Stimulated activated CD4-positive, alpha-beta T cell treated with anti-CD3 and anti-CD28 coated beads, Interleukin-12 subunit alpha, Interleukin-12 subunit beta, amount 100 ng/mL, for 48 hours (primary cell): ENCODE results near the gene KHK.
"Not testable (repeated sequence)": the region's sequence is repeated elsewhere in the genome, so short reads cannot be mapped to it uniquely, and the experiment has no call there.

ENCODE experiments used
- DNase-seq, 3 donors: peaks; one replicate each; pipeline ENCODE4 v3.0.0-alpha.2; 2020; ENCODE audit warnings: low read depth in 2 of 3, low spot score in 1 of 3

Gene KHK

DNA sequence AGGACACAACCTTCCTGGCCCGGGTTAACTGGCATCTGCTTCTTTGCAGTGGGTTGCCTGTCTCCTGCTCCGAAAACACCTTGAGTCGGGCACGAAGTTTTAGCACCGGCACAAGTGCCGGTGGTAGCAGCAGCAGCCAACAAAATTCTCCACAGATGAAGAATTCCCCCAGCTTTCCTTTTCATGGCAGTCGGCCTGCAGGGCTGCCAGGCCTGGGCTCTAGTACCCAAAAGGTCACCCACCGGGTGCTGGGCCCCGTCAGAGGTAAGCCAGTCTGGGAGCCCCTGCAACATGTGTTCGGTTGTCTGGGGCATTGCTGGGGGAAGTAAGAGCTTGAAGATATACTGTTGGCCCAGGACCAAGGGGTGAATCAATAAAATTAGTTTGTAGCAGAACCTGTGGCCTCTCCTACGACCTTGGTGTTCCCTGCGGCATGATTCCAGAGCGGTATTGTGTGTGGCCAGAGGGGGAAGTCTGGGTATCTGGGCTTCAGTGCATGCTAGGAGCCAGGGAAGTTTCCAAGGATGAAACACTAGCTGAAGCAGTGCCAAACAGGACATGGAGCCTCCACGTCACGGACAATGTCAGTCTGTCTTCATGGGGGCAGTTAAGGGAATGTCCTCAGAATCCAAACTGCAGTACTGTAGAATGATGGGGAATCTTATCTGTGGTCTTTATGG is 27.3 kb upstream of the KHK start:
- DNase-seq: no peak

DNA sequence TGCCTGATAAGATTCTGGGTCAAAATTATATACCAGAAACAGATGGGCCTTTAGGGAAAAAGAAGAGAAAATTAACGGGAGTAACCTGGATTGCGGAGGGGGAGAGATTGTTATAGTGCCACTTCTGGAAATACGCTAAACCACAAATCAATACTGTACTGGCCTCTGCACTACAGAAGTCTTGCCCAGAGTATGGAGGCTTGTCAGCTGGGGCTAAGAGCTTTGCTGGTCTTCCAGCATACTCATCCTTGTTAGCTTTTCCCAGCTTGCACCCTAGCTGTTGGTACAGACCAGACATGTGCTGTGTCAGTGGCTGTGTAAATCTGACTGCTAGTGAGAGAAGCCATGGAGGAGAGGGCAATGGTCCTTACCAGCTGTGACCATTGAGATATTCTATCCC is 26.2 kb upstream of the KHK start:
- DNase-seq: no peak

DNA sequence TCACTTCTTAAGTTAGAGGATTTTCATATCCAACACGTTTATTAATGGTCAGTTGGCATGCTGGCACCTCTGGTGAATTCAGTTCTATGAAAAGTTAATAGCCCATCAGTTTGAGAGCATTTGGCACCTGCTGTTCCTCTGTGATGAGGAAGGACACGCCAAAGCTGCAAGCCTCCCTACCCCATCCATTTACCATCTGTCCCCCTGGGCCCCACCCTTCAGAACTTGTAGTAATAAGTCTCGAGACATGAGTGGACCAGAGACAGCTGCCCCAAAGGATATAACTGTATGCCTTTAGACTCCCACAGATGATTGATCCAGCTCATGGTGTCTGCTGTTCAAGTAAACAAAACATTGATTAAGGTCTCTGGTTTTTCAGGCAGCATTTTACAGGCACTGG is 21.4 kb upstream of the KHK start:
- no peak for DNase-seq

DNA sequence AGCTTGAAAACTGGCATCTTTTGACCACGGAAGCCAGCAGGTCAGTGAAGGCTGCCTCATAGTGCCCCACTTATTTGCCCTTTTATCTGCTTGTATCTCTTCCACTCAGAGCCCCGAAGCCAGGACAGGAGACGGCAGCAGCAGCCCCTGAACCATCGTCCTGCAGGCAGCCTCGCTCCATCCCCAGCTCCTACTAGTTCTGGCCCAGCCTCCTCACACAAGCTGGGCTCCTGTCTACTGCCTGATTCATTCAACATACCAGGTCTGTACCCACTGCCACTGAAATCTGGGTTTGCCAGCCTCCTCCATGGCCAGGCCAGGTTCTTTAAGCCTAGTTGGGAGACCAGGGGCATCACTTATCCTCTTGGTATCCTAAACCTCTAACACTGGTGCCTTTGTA is 19.2 kb upstream of the KHK start:
- DNase-seq: no peak

DNA sequence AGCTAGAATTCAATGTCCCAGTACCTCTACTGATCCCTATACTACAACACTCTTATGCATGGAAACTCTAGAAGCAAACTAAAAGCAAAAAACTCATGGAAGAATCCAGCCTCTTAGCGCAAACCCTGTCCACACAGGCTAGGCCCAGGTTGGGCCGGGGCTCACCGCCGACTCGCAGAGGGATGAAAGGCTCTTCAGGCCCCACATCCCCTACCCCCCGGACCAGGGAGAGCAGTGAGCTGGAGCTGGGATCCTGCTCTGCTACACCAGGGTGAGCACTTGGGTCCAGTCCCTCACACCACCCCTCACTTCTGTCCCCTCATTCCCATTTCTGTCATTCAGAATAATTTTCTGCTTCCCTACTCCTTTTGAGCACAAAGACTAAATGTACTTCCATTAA is 17.1 kb upstream of the KHK start:
- no peak for DNase-seq

DNA sequence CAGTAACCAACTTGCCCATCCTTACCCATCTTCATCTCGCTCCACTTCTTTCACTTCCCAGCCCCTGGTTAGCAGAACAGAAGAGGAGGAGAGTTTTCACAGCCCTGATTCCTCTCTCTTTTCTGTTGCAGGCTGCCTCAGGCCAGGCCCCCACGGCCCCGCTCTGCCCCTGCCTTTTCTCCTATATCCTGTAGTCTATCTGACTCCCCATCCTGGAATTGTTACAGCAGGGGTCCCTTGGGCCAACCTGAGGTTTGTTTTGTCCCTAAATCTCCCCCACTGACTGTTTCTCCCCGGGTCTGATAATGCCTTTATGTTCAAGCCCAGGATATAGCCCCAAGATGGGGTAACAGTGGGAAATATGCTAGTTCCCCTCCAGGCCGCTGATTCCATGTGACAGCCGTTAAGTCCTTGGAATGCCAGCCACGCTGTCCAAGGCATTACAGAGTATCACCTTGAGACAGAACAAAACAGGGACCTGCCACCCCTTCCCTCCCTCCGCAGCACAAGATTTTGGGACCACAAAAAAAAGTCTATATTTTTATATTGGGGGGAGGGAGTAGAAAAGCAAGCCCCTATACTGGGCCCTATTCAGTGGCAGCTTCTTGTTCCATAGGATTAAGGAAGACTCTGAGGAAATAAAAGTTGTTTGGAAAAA is 16.5 kb upstream of the KHK start:
- no peak for DNase-seq

DNA sequence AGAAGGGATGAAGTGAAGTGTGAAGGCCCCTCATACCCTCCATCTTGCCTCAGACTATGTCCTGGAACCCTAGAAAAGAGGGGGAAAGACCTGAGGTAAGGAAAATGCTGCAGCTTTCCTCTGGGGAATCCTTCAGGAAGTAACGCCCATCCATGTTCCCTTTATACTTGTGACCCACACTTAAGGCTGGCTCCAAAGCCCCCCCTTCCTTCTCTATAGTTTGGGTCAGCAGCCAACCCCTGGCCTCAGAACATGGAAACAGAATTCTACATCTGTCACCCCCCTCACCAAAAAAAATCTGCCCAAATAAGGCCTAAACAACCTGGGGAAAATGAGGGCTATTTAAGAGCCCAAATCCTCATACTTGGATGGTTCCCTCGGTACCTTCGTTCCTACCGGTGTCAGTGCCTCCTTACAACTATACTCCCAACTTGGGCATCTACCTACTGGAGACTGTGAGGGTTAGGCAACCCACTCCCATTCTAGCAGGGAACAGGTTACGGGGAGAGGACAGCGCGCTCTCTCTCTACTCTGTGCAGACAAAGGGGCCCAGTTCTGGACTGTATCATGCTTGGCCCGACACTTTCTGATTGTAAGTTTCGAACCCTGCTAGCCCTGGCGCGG is 15.8 kb upstream of the KHK start:
- no peak for DNase-seq

DNA sequence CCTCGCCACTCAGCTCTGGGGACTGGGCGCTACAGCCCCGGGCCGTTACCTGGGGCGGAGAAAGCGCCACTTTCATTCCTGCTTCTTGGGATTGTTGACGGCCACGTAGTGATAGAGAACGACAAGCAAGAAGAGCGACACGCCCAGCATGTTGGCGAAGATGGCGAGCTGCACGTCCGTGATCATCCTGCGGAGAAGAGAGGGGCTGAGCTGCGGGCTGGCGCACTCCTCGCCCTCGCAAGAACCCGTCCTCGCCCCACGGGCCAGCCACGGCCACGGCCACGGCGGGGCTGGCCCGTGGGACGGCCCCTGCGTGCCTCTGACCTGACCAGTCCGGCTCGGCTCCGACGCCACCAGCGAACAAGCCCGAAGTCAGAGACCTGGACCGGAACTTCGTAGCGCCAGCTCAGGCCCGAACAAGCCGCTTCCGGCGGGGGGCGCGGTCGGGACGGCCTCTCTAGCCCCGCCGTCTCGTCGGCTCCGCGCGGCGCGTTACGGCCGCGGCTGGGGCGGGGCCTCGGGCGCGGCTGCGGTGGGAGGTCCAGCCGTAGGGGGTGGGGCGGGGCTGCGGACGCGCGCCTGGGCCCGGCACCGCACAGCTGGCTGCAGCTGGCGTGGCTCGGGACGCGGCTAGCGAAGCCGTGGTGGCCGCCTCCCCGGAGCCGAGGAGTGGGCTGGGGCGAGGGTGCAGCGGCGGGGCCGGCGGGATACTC is 15.1 kb upstream of the KHK start, which contains the start of gene OST4:
Gene OST4 (minus strand): TSS at position 378 of the 713 bp plus-strand sequence.
- peak; percentile 78 to 85 (median 82) for DNase-seq

DNA sequence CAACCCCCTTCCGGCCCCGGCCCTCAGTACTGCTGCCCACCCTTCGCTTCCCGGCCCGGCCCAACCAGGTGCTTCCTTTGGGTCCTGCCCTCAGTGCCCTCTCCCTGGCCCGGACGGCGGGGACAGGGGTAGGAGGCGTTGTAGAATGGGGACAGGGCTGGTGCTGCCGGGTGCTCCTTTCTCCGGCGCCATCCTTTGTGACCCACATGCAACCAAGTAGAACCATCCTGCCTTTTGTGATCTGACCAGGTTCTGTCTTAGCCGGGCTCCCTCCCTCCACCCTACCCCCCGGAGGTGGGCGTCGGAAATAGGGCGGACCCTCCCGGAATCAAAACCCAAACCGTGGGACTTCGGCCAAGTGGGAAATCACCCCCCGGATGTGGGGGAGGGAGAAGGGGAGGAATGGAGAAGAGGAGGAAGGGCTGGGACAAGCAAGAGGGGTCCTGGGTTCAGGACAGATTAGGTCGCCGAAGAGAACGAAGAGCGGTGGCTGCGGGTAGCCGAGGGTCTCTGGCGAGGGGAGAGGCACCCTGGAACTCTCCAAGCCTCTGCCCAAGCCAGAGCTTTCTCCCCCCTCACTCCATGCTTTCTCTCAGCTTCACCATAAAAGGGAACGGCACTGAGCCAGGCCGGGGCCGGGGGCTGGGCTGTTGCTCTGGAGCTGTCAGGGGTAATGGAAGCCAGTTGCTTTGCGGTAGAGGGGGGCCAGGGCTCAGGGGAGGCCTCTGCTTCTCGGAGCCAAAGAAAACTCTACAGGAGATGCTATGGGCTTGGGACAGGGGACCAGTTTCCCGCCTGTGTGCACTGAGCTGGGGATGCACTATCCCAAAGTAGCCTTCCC is 14.4 kb upstream of the KHK start:
- peak in 2 of 3 donors; percentile 41 to 49 for DNase-seq

DNA sequence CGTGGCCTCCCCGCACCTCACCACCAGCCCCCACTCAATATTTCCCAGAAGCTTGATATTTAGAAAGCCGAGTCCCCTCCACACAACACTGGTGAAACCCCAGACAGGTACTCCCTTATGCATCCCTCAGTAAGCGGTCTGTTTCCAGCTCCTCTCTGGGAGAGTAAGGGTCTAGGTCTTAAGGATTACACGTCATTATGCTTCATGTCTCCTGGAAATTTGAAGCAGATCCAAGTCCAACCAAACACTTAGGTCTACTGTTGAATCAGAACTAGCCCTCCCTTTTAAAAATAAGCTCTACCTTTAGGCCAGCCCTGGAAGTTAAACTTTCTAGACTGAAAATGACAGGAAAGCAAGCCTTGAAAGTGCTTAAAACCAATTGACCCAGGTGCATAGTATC is 13.7 kb upstream of the KHK start:
- no peak for DNase-seq

DNA sequence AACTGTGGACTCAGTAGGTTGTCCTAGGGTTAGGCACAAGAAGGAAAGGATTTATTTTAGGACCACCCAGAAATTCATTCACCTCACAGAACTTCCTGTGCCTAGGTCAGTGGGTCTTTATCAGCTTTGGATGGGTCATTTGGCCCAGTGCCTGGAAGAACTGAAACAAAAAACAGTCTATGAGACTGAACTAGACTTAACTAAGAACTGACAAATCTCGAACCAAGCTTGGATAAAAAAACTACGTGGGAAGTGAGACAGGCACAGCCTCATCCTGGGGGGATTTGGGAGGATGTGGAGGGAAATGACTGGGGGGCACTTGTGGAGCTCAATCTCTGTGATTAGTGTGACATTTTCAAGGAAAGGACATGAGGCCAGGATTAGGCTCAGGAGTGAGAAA is 12.8 kb upstream of the KHK start:
- no peak for DNase-seq

DNA sequence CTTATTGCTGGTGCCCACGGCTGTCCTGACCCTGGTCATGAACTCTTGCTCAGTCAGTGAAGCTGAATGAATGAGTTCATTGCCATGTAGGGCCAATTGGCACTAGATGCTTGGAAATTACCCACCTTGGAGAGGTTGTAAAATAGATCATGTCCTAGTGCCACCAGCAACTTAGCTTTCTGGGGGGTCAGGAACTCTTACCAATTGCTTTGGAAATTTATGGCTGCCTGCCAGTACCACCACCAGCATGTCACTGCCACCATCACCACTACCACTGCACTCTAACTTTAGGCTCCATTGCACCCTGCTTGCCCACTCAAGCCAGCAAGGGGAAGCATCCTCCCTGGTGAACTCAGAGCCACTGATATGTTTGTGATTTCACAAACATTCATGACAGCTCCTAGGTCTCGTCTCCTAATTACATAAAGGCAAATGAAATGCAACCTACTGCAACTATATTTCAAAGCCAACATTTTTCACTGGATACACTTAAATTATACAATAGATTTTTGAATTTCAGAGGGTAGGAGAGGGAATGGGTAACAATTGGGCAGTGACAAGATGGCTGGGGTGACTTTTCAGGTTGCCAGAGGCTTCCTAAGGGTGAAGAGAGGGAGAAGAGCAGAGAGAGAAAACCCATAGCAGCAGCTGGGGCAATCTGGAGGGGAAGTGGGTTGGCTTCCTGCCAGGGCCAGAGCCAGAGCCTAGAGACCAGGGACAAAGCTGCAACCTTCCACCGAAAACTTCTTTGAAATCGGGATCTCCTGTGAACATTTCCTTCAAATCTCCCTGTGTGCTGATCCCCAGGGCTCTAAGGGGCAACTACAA is 11.6 kb upstream of the KHK start:
- DNase-seq: peak in 1 of 3 donors; percentile 26

DNA sequence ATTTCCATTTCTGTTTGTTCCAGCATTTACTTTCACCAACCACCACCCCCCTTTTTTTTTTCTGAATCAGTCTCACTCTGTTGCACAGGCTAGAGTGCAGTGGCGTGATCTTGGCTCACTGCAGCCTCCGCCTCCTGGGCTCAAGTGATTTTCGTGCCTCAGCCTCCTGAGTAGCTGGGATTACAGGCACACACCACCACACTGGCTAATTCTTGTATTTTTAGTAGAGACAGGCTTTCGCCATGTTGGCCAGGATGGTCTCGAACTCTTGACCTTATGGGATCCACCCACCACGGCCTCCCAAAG is 11.1 kb upstream of the KHK start:
- DNase-seq: not testable (repeated sequence)

DNA sequence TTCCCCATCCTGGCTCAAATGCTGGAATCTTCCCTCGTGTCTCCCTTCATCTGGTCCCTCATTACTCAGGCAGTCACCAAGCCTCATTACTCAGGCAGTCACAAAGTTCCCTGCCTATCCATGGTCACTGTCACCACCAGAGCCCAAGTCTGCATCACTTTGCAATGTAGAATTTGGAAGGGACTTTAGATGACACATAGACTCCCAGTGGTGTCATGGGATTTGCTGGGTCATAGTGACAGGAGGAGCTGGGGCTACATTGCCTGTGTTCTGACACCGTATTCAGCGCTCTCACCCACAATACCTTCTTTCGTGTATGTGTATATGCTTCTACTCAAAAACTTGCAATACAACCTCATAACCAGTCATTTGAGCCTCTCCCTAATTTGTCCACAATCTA is 10.2 kb upstream of the KHK start:
- DNase-seq: no peak

DNA sequence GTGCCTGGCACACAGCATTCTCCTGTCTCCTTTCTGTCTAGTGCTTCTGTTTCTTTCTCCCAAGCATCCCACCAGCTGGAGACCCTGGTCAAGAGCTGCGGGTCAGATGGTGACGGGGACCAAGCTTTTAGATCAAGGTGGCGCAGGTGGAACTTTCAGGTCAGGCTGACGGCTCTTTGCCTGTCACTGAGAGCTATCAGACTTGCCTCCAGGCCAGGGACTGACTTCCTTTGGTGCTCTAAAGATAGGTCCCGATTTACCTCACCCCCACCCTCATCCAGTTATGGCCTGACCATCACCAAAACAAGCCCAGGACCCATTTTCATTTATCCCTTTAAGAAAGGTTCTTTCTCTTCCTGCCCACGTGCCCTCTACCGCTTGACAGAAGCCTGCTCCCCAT is 9.3 kb upstream of the KHK start:
- DNase-seq: no peak

DNA sequence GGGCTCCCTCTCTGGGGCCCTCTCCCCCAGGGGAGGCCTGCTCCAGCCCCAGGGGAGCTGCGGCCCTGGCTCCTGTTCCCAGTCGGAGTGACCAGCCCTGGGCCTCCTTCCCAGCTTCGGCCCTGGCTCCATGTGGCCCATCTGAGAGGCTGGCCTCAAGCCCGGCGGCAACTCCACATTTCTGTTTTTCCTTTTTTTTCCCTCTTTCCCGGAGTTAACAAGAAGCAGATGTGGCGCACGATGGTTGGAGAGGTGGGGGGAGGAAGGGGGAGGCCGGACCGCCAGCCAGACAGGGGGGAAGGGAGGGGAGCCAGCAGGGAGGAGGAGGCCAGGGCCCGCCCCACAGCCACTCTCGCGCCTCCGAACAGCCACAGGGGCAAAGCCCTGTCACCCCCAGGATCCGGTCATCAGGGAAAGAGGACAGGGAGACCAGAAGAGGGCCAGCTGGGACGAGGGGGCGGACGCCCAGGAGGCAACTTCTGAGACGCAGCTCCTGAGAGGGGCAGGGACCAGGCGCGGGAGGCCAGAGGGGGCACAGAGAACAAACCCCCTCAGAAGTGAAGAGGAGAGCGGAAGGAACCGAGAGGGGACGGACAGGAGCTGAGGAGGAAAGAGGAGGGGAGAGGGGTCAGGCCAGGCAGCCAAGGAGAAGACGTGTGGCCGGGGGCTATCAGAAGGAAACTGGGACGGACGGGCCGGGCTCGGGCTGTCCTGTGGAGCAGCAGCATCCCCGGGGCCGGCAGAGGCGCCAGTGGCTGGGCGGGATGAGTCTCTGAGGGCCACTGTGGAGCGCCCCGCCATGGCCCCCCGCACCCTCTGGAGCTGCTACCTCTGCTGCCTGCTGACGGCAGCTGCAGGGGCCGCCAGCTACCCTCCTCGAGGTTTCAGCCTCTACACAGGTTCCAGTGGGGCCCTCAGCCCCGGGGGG is 8.0 kb upstream of the KHK start, which contains the start of gene EMILIN1:
Gene EMILIN1 (plus strand): TSS at position 349 of the 928 bp plus-strand sequence. CDS start 451 bp downstream, at position 800.
- DNase-seq: no peak

DNA sequence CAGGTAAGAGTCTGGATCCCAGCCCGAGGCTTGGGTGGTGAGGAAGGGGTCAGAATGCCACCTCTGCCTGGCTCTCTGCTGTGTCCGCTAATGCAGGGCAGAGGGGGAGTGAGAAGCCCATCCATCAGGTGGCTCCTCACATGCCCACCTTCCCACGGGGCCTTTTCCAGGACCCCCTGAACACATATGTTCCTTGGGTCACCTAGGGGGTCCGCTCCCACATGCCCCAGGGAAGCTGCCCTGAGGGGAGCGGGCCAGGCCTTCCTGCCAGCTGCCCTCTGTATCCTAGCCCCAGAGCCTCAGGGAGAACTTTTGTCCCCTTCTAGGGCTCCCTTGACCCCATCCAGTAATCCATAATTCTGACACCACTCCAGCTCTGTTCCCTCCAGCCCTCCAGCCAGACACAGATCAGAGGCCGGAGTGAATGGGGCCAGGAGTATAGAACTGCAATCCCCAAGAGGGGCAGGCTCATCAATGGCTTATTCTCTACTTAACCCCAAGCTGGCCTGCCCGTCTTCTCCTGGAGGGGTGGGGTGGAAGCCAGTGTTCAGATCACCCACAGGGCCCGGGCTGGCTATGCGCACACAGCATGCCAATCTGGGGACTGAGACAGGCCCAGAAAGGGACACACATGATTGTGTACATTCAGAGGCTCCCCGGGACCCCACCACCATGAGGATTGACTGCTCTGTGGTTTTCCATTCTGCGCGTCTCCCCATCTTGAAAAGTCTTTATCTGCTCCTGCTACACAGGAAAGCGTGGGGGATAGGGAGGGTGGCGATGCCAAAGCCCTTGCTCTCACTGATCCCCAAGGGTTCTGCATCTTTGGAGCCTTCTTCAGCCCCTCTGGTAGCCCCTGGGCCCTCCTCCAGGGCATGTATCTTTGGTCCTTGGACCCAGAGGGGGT is 7.1 kb upstream of the KHK start:
- no peak for DNase-seq

DNA sequence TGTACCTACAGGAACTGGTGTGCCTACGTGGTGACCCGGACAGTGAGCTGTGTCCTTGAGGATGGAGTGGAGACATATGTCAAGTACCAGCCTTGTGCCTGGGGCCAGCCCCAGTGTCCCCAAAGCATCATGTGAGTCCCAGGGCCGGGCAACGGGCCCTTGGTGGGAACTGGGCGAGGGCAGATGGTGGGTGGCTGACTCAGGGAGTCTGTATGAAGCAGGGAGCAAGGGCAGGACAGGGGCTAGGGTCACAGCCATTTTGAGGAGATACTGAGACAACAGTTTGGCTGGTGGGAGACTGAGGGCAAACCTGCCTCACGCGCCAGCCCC is 6.5 kb upstream of the KHK start:
- no peak for DNase-seq
